ENCODE data around the gene CASP6.
"Not testable (repeated sequence)": the region's sequence is repeated elsewhere in the genome, so short reads cannot be mapped to it uniquely, and the experiment has no call there.

The CASP6 gene

DNA sequence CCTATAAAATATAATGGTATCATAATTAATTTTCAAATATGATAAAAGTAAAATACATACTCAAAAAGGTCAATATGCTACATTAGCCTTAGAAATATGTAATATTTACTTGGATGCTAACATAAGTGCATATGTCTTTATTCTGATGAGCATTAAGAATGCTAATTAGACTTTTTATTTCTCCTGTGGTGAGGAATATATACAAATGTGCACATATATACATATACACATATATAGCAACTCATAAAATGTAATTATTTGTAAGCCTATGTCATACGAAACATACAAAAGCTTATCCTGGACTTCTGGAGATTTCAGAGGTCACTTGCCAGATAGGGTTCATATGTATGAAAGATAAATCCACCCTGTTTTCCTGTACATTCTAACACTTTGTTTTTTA, 15.5 kb upstream of the CASP6 start:
- DNase-seq, result no peak

DNA sequence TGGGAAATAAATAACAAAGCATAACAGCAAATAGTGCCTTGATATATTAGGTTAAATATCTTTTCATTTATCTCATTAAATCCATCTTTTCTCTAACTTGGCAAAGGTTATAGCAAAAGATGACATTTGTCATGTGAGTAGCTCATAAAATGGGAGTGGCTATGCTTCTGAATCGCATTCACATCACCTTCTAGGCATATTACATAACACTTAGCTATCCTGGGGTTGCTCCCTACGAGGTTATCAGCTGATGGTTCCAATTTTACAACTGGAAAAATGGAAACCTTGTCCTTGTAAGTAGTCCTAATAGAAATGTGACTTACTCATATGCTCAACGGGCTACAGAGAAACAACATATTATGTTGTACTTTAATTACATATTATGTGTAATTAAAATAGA, 10.3 kb upstream of the CASP6 start:
- no peak for DNase-seq

- no peak for DNase-seq
Observed at GRCh38 chr4:109708990-109709389, 5.7 kb upstream of the CASP6 start.

GRCh38 chr4:109708435-109708834, 5.2 kb upstream of the CASP6 start:
- no peak for DNase-seq

- no peak for DNase-seq
Observed at GRCh38 chr4:109703664-109704361, 568 bp upstream of the CASP6 start.

DNA sequence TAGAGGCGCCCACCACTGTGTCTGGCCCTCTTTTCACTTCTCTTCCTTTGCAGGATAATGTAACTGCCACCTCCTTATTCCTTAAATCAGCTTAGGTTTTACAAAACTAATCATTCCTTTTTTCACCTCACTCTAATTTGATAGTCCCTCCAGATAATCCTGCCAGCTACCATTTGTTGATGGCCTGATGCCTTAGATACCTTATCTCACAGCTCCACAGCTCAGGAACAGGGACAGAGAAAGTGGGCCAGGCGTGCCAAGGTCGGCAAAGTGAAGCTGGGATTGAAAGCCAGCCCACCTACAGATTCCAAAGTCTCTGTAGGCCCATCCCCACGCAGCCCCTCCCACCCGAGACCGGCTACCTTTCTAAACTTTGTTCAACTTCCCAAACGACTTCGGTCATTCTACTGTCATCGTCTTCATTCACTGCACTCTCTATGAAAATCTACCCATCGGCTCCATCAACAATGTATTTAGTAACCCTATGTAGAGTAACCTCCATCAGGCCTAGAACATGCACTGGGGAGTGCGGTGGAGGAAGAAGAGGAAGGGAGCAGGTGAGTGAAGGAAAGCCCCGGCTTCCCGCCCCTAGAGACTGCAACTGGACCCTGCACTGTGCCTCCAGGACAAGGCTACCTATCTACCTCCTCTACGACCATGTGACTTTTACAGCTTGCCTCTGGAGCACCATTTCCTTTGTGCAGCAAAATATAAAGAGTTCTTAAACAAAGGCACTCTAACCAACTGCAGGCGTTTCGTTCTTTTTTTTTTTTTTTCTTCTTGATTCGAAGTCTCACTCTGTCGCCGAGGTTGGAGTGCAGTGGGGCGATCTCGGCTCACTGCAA, 1.5 kb downstream of the CASP6 start:
- no peak for DNase-seq

- DNase-seq, result no peak
Observed at GRCh38 chr4:109699553-109700225, 3.6 kb downstream of the CASP6 start.

GRCh38 chr4:109698656-109699055, 4.6 kb downstream of the CASP6 start:
- DNase-seq, result no peak

GRCh38 chr4:109691411-109691920, 11.8 kb downstream of the CASP6 start:
- DNase-seq, result no peak

DNA sequence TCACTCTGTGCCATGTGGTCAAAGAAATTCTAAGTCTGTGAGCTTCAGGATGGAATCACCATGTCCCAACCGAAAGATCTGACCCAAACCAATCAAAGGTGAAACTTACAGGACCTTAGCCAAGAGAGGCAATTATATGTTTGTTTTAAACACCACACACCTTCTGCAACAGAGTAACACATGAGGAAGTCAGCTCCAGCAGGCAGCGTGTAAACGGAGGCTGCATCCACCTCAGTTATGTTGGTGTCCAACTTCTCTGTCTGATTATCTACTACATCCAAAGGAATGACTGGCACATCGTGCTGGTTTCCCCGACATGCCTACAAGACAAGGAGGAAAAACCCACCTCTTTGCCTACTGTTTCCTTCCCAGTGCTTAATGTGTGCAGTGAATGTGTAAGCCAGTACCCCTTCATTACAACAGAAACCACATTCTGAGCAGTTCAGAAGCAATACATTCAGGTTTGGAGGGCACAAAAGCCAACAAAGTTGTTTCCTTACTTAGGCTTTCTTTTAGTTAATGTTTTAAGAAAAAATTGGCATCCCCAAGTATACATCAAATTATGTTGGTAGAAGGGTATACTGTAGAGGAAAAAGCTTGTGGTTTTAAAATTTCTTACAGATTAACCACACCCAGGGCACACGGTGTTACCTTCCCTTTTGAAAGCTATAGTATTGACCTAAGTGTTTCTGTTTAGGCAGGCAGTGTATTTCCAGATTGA, 12.4 kb downstream of the CASP6 start:
- DNase-seq, result peak; percentile 21

GRCh38 chr4:109684727-109685126, 18.5 kb downstream of the CASP6 start:
- DNase-seq, result no peak

- peak; percentile 38 for DNase-seq
Observed at GRCh38 chr4:109683621-109684253, 19.5 kb downstream of the CASP6 start.

GRCh38 chr4:109682875-109683274, 20.4 kb downstream of the CASP6 start:
- no peak for DNase-seq

GRCh38 chr4:109678925-109679324, 24.3 kb downstream of the CASP6 start:
- not testable (repeated sequence) for DNase-seq

DNA sequence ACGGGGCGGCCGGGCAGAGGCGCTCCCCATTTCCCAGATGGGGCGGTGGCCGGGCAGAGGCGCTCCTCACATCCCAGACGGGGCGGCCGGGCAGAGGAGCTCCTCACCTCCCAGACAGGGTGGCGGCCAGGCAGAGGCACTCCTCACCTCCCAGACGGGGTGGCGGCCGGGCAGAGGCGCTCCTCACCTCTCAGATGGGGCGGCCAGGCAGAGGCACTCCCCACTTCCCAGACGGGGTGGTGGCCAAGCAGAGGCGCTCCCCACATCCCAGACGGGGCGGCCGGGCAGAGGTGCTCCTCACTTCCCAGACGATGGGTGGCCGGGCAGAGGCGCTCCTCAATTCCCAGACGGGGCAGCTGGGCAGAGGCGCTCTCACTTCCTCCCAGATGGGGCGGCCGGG, 24.8 kb downstream of the CASP6 start:
- not testable (repeated sequence) for DNase-seq

DNA sequence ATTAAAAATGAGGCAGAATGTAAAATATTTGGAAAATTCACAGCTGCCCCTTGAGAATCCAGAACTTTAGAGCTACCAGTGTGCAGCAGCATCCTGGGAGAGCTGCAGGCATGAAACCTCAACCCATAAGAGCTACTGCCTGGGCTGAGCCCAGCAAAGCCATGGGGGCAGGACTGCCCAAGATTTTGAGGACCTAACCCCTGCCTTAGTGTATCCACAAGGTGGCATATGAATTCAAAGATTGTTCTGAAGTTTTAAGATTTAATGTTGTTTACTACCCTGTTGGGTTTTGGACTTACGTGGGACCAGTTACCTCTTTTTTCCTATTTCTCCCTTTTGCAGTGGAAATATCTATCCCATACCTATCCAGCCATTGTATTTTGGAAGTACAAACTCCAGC, 26.4 kb downstream of the CASP6 start:
- DNase-seq, result no peak

- no peak for DNase-seq
Observed at GRCh38 chr4:109675843-109676242, 27.4 kb downstream of the CASP6 start.

GRCh38 chr4:109675181-109675580, 28.1 kb downstream of the CASP6 start:
- DNase-seq, result no peak

DNA sequence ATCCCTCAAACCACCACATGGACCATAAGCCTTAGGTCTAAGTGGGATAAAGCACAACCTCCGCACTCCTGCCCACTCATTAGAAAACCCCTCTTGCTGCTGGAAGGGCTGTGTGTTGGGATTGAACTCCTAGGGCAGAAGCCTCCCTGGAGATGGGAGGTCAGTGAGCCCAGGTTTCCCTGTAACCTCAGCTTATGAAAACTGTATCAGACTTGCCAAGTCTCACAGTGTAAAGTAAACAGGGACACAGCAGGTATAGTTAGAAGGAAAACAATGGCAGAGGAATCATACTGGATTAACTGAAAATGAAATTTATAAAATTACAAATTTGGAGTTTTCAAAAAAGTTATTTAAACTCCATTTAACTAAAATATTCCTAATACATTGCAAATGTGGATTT, 29.9 kb downstream of the CASP6 start:
- no peak for DNase-seq

GRCh38 chr4:109672169-109672930, 30.9 kb downstream of the CASP6 start:
- no peak for DNase-seq

GRCh38 chr4:109671350-109671749, 31.9 kb downstream of the CASP6 start:
- DNase-seq, result no peak
